CD8-positive, alpha-beta memory T cell (primary cell): Measurements from ENCODE around the gene STIL. TPM values are rescaled to one million over a fixed set of nuclear protein-coding genes. Genes with fewer than 3 reads are reported as not detected.
"Not testable (repeated sequence)": the region's sequence is repeated elsewhere in the genome, so short reads cannot be mapped to it uniquely, and the experiment has no call there.

Source experiments
- CTCF ChIA-PET: fragments of 350-600 bp; sonication (Branson Sonifier 250); formaldehyde crosslinking; loops from one replicate; lab custom pipeline; 2021; ENCODE audit warnings: antibody characterized with exemption; lab: Charles Lee
- POLR2A ChIA-PET: fragments of 350-600 bp; sonication (Branson Sonifier 250); formaldehyde crosslinking; loops from one replicate; lab custom pipeline; 2021; ENCODE audit warnings: antibody characterized with exemption; lab: Charles Lee
- DNase-seq, 5 donors: peaks; one replicate each; pipeline versions ENCODE4 v3.0.0 to v3.0.0-alpha.2; 2020 to 2022; ENCODE audit warnings: mixed read lengths in 1 of 5
- H3K27ac ChIP-seq: one replicate; pipeline ENCODE4 v1.7.0; 2013; ENCODE audit warnings: low read depth, mild to moderate bottlenecking, low read length, moderate library complexity
- H3K27me3 ChIP-seq: 2 replicates; pipeline ENCODE4 v1.7.0; 2013; ENCODE audit warnings: low read length, mild to moderate bottlenecking; ENCODE audit not compliant: insufficient read depth, poor library complexity, severe bottlenecking
- H3K36me3 ChIP-seq: 2 replicates; pipeline ENCODE4 v1.7.0; 2013; ENCODE audit warnings: mild to moderate bottlenecking, low read length, moderate library complexity; ENCODE audit not compliant: insufficient read depth
- H3K4me1 ChIP-seq: 2 replicates; pipeline ENCODE4 v1.7.0; 2013; ENCODE audit warnings: mild to moderate bottlenecking, low read length, moderate library complexity; ENCODE audit not compliant: insufficient read depth
- H3K4me3 ChIP-seq: 2 replicates; pipeline ENCODE4 v1.7.0; 2013; ENCODE audit warnings: mild to moderate bottlenecking, low read length
- H3K9me3 ChIP-seq: 2 replicates; pipeline ENCODE4 v1.7.0; 2013; ENCODE audit warnings: mild to moderate bottlenecking, low read length
- H3K27ac Mint-ChIP-seq, 8 donors: one replicate each; pipeline ENCODE4 v1.8.0; 2020 to 2021; ENCODE audit warnings: mixed read lengths in 8 of 8, mild to moderate bottlenecking in 6 of 8, inconsistent platforms in 3 of 8, moderate library complexity in 3 of 8
- H3K27me3 Mint-ChIP-seq, 2 donors: one replicate each; pipeline ENCODE4 v1.8.0; 2020 to 2021; ENCODE audit warnings: mixed read lengths in 2 of 2, mild to moderate bottlenecking in 1 of 2, moderate library complexity in 1 of 2
- H3K36me3 Mint-ChIP-seq, 3 donors: one replicate each; pipeline ENCODE4 v1.8.0; 2020 to 2021; ENCODE audit warnings: mixed read lengths in 3 of 3, inconsistent platforms in 1 of 3, mild to moderate bottlenecking in 1 of 3
- H3K4me1 Mint-ChIP-seq, 3 donors: one replicate each; pipeline ENCODE4 v1.8.0; 2020 to 2021; ENCODE audit warnings: mixed read lengths in 3 of 3, inconsistent platforms in 1 of 3, mild to moderate bottlenecking in 1 of 3
- H3K4me3 Mint-ChIP-seq, 7 donors: one replicate each; pipeline ENCODE4 v1.8.0; 2020 to 2021; ENCODE audit warnings: mixed read lengths in 7 of 7, mild to moderate bottlenecking in 6 of 7, moderate library complexity in 4 of 7, inconsistent platforms in 2 of 7
- H3K9me3 Mint-ChIP-seq, 5 donors: one replicate each; pipeline ENCODE4 v1.8.0; 2020 to 2022; ENCODE audit warnings: mixed read lengths in 5 of 5, mild to moderate bottlenecking in 3 of 5, moderate library complexity in 2 of 5, inconsistent platforms in 1 of 5
- polyA plus RNA-seq: library from polyadenylated mRNA; unstranded; fragments of 300-500 nt; fragmentation: Illumina TruSeq; gene quantifications from one replicate; pipeline ENCODE4 v1.2.3, GENCODE V29; 2021
- total RNA-seq, 2 experiments: library from RNA; stranded (reverse); gene quantifications; one replicate each; pipeline ENCODE4 v1.2.3, GENCODE V29; 2021

Gene STIL
- total and polyA plus RNA-seq, 3 experiments from 2014 or later: 0.15 to 19.1 (median 18.4) TPM

DNA sequence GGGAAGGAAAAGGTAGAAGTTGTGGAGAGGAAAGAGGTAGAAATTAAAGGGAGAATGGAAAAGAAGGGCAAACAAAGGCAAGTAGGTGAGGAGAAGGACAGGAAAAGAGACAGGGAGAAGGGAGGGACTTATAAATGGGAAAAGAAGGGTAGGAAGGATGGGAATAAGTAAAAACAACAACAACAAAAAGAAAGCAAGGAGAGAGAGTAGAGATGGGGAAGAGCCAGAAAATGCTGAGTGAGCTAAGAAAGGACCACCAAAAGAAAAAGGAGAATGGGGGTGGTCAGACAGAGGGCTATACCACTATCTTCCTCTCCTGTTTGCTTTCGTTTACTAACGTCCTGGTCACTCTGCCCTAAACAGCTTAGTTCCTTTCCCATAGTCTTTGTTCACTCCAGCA lies 17.9 kb upstream of the STIL start:
- H3K36me3 Mint-ChIP-seq: peaks cover 0 to 6% (median 0%) of the 10 kb centered on the region in 3 donors
- peak overlapping the region; percentile 89 for H3K27ac ChIP-seq
- H3K4me1 Mint-ChIP-seq: peaks cover 15 to 19% (median 18%) of the 10 kb centered on the region in 3 donors
- no peaks in the 10 kb centered on the region for H3K36me3 ChIP-seq
- POLR2A ChIA-PET: interaction anchor here (3.4 kb wide), 1 partner anchor 18 kb away, joined by 20 read pairs; the partner anchor contains the start of gene STIL
- H3K27me3 ChIP-seq: no peaks in the 10 kb centered on the region
- no peaks in the 10 kb centered on the region for H3K9me3 ChIP-seq
- no peaks in the 10 kb centered on the region for H3K27me3 Mint-ChIP-seq
- DNase-seq: no peak
- peaks cover 28% of the 10 kb centered on the region for H3K4me1 ChIP-seq
- peak overlapping the region in 2 of 8 donors; percentile 50 to 55 for H3K27ac Mint-ChIP-seq
- no peak overlapping the region for H3K4me3 ChIP-seq
- CTCF ChIA-PET: interaction anchor here (0.6 to 2.0 kb wide), 2 partner anchors 33 to 106 kb away, joined by 3 to 5 read pairs; partner anchors contain the start of gene FOXD2
- peak overlapping the region in 2 of 7 donors; percentile 61 to 66 for H3K4me3 Mint-ChIP-seq
- no peaks in the 10 kb centered on the region for H3K9me3 Mint-ChIP-seq

DNA sequence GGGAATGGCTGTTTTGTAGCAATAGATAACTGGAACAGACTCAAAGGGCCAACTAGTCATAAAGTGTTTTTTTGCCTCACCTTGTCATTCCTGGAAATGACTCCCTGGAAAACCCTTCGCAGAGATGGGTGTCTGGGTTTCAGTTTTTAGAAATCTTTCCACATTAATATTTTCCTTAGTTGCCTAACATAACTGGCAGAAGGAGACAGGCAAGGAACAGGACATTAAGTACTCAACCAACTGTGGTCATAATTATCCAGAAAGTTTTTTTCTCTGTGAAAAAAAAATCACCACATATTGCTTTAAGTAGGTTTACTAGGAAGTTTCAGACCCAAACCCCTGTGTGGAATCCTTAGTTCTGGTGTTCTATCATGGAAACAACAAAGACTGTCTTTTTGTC lies 16.3 kb upstream of the STIL start:
- POLR2A ChIA-PET: no interaction called here
- Mint-ChIP-seq H3K27ac (no peak overlapping the region), H3K9me3 (no peaks in the 10 kb centered on the region), H3K36me3 (peaks cover 0 to 6% (median 0%) of the 10 kb centered on the region in 3 donors), H3K4me1 (peaks cover 7 to 9% (median 8%) of the 10 kb centered on the region in 3 donors), H3K27me3 (no peaks in the 10 kb centered on the region), H3K4me3 (peak overlapping the region in 1 of 7 donors; percentile 64)
- Histone ChIP-seq H3K36me3 (no peaks in the 10 kb centered on the region), H3K4me3 (no peak overlapping the region), H3K9me3 (no peaks in the 10 kb centered on the region), H3K27ac (no peak overlapping the region), H3K4me1 (peaks cover 19% of the 10 kb centered on the region), H3K27me3 (no peaks in the 10 kb centered on the region)
- no peak for DNase-seq
- CTCF ChIA-PET: no interaction called here

DNA sequence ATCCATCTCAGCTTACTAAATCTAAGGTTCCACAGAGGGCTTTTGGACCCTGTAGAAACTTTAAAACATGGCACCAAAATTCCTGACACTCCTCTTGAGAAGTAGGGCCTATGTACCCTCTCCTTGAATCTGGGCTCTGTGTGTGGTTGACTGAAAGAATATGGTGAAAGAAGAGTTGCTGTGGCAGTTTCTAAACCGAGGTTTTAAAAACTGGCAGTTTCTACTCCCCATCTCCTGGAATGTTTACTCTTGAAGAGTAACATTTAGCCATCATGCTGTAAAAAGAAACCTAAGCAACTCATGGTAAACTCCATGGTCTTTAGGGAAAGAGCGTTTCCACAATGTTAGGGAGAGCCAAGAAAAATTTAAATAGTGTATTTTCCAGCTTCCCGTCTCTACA lies 15.0 kb upstream of the STIL start:
- CTCF ChIA-PET: interaction anchor here (0.9 kb wide), 1 partner anchor 18 kb away, joined by 4 read pairs; no protein-coding TSS in a partner anchor
- no peaks in the 10 kb centered on the region for H3K27me3 Mint-ChIP-seq
- no peaks in the 10 kb centered on the region for H3K27me3 ChIP-seq

DNA sequence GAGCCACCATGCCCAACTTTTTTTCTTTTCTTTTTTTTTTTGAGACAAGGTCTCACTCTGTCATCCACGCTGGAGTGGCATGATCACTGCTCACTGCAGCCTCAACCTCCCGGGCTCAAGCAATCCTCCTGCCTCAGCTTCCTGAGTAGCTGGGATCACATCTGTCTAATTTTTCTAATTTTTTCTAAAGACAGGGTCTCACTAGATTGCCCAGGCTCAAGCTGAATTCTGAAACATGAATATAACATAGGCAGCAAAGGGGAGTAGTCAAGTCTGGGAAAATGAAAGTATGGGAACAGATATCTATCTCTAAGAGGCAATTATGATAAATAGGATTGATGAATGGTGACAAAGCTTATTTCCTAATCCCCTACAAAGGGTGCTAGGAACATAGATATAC lies 12.3 kb upstream of the STIL start:
- no peak overlapping the region for H3K4me3 ChIP-seq
- H3K27me3 Mint-ChIP-seq: no peaks in the 10 kb centered on the region
- no peak overlapping the region for H3K27ac Mint-ChIP-seq
- no peak overlapping the region for H3K27ac ChIP-seq
- no peak overlapping the region for H3K4me3 Mint-ChIP-seq
- H3K36me3 Mint-ChIP-seq: no peaks in the 10 kb centered on the region
- H3K4me1 Mint-ChIP-seq: no peaks in the 10 kb centered on the region
- no peaks in the 10 kb centered on the region for H3K9me3 Mint-ChIP-seq
- no peaks in the 10 kb centered on the region for H3K9me3 ChIP-seq
- no peaks in the 10 kb centered on the region for H3K4me1 ChIP-seq
- CTCF ChIA-PET: interaction anchor here (0.6 kb wide), 1 partner anchor 21 kb away, joined by 4 read pairs; no protein-coding TSS in a partner anchor
- DNase-seq: no peak
- no peaks in the 10 kb centered on the region for H3K27me3 ChIP-seq
- no peaks in the 10 kb centered on the region for H3K36me3 ChIP-seq
- POLR2A ChIA-PET: interaction anchor here (1.5 kb wide), 1 partner anchor 7 kb away, joined by 5 read pairs; the partner anchor contains the start of gene CMPK1

More for the DNA sequence above, 15.0 kb upstream of the STIL start:
- Mint-ChIP-seq H3K4me3 (peak overlapping the region in 1 of 7 donors; percentile 60), H3K27ac (peak overlapping the region in 1 of 8 donors; percentile 41), H3K36me3 (no peaks in the 10 kb centered on the region), H3K4me1 (no peaks in the 10 kb centered on the region), H3K9me3 (no peaks in the 10 kb centered on the region)
- POLR2A ChIA-PET: no interaction called here
- H3K4me3 ChIP-seq: no peak overlapping the region
- H3K4me1 ChIP-seq: peaks cover 11% of the 10 kb centered on the region
- H3K9me3 ChIP-seq: no peaks in the 10 kb centered on the region
- DNase-seq: no peak
- no peaks in the 10 kb centered on the region for H3K36me3 ChIP-seq
- no peak overlapping the region for H3K27ac ChIP-seq

DNA sequence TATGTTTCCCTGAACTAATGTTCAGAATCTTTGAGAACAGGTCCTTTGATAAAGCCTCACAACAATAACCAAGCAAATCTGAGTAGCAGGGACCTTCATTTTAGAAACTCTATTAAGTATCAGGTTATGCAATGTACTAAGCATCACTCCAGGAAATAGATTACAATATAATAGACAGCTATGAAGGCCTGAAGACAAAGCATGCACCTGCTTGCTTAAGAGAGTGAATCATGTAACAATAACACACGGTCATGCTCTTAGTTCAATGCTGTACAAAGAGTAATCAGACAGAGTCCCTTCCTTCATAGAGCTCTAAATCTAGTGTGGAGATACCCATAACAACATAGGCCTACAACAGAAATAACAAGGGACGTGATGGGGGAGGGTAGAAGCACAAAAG lies 11.6 kb upstream of the STIL start:
- POLR2A ChIA-PET: interaction anchor here (1.5 kb wide), 1 partner anchor 8 kb away, joined by 5 read pairs; the partner anchor contains the start of gene CMPK1
- H3K4me3 ChIP-seq: no peak overlapping the region

DNA sequence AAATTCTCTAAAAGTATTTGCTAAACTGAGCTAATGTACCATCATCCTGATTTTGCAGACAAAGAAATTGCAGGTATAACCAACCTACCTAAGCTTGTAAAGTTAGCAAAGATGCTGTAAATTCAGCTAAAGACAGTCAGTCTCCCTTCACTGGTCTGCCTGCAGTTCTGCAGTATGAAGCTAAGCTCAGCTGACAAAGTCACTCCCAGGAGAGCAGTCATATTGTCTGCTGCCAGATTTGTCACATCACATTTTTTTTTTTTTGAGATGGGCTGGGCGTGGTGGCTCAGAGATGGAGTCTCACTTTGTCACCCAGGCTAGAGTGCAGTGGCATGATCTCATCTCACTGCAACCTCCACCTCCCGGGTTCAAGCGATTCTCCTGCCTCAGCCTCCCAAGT lies 10.7 kb upstream of the STIL start:
- Mint-ChIP-seq H3K4me3 (no peak overlapping the region), H3K36me3 (no peaks in the 10 kb centered on the region), H3K27ac (peak overlapping the region in 1 of 8 donors; percentile 26), H3K9me3 (no peaks in the 10 kb centered on the region), H3K27me3 (no peaks in the 10 kb centered on the region), H3K4me1 (no peaks in the 10 kb centered on the region)
- Histone ChIP-seq H3K27me3 (no peaks in the 10 kb centered on the region), H3K9me3 (no peaks in the 10 kb centered on the region), H3K27ac (no peak overlapping the region), H3K4me3 (no peak overlapping the region), H3K36me3 (no peaks in the 10 kb centered on the region), H3K4me1 (no peaks in the 10 kb centered on the region)
- no peak for DNase-seq
- ChIA-PET CTCF (interaction anchor here (1.7 to 1.9 kb wide), 2 partner anchors 10 to 112 kb away, joined by 4 to 8 read pairs; partner anchors contain the start of genes FOXD2 and STIL), POLR2A (interaction anchor here (1.5 kb wide), 1 partner anchor 9 kb away, joined by 5 read pairs; the partner anchor contains the start of gene CMPK1)

More for the DNA sequence above, 11.6 kb upstream of the STIL start:
- Histone ChIP-seq H3K36me3 (no peaks in the 10 kb centered on the region), H3K4me1 (no peaks in the 10 kb centered on the region), H3K27ac (no peak overlapping the region), H3K9me3 (no peaks in the 10 kb centered on the region), H3K27me3 (no peaks in the 10 kb centered on the region)
- no peak for DNase-seq
- Mint-ChIP-seq H3K27me3 (no peaks in the 10 kb centered on the region), H3K27ac (no peak overlapping the region), H3K4me1 (no peaks in the 10 kb centered on the region), H3K4me3 (no peak overlapping the region), H3K36me3 (no peaks in the 10 kb centered on the region), H3K9me3 (no peaks in the 10 kb centered on the region)
- CTCF ChIA-PET: no interaction called here

DNA sequence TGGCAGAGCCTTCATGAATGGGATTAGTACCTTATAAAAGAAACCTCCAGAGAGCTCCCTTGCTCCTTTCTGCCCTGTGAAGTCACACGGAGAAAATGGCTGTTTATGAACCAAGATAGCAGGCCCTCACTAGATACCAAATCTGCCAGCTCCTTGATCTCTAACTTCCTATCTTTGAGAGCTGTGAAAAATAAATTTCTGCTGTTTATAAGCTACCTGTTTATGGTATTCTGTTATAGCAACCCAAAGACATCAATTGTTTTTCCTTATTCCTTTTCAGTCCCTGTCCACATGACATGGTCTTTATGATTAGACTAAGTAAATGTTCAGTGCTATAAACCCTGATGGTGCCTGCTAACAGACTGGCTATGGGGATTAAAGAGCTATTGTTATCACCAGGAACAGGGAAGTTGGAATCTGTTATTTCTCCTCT lies 9.7 kb upstream of the STIL start:
- Mint-ChIP-seq H3K4me1 (no peaks in the 10 kb centered on the region), H3K27ac (no peak overlapping the region), H3K27me3 (no peaks in the 10 kb centered on the region), H3K4me3 (no peak overlapping the region), H3K36me3 (no peaks in the 10 kb centered on the region), H3K9me3 (no peaks in the 10 kb centered on the region)
- ChIA-PET CTCF (interaction anchor here (1.7 to 1.9 kb wide), 2 partner anchors 9 to 114 kb away, joined by 4 to 8 read pairs; partner anchors contain the start of genes FOXD2 and STIL), POLR2A (no interaction called here)
- Histone ChIP-seq H3K27ac (peak overlapping the region; percentile 43), H3K36me3 (no peaks in the 10 kb centered on the region), H3K4me3 (no peak overlapping the region), H3K4me1 (no peaks in the 10 kb centered on the region), H3K27me3 (no peaks in the 10 kb centered on the region), H3K9me3 (no peaks in the 10 kb centered on the region)
- no peak for DNase-seq

DNA sequence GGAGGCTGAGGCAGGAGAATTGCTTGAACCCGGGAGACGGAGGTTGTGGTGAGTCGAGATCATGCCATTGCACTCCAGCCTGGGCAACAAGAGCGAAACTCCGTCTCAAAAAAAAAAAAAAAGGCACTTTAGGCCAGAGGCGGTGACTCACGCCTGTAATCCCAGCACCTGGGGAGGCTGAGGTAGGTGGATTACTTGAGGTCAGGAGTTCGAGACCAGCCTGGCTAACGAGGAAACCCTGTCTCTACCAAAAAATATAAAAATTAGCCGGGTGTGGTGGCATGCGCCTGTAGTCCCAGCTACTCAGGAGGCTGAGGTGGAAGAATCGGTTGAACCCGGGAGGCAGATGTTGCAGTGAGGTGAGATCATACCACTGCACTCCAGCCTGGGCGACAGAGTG lies 6.0 kb upstream of the STIL start:
- H3K27ac ChIP-seq, H3K4me3 Mint-ChIP-seq, CTCF ChIA-PET, H3K4me1 ChIP-seq, H3K27me3 ChIP-seq, H3K36me3 ChIP-seq, H3K4me3 ChIP-seq, H3K4me1 Mint-ChIP-seq, H3K36me3 Mint-ChIP-seq, H3K9me3 ChIP-seq, H3K27me3 Mint-ChIP-seq, DNase-seq, POLR2A ChIA-PET, H3K9me3 Mint-ChIP-seq: not testable (repeated sequence)
- peak overlapping the region in 1 of 8 donors; percentile 21 for H3K27ac Mint-ChIP-seq
